PC-9 (cell line): ENCODE data around the gene SEZ6L. TPM values are rescaled to one million over a fixed set of nuclear protein-coding genes. Genes with fewer than 3 reads are reported as not detected.
A peak's percentile ranks its signal among the peaks of the same experiment; 100 is the strongest.

Experiments used
- BruUV-seq: library from RNA; stranded (reverse); fragments of 400-500 nt; replicated peaks from 2 replicates; lab custom pipeline; 2021; lab: Mats Ljungman, UMichigan
- CTCF ChIA-PET: fragments of 300-600 bp; sonication (Branson Sonifier 250); formaldehyde crosslinking; loops from one replicate; lab custom pipeline; 2022; ENCODE audit warnings: antibody characterized with exemption; lab: Charles Lee
- POLR2A ChIA-PET: fragments of 300-600 bp; sonication (Branson Sonifier 250); formaldehyde crosslinking; loops from one replicate; lab custom pipeline; 2022; ENCODE audit warnings: antibody characterized with exemption; ENCODE audit not compliant: unreplicated experiment; lab: Charles Lee
- DNase-seq, 2 experiments: peaks; one replicate each; pipeline versions ENCODE4 v3.0.0 to v3.0.0-alpha.2; 2015 to 2022; ENCODE audit warnings: mixed read lengths in 1 of 2
- H2AFZ ChIP-seq: fragments of 200-600 bp; sonication (generic); 2 replicates; pipeline ENCODE4 v1.8.1; 2017; ENCODE audit warnings: antibody characterized with exemption
- H3F3A ChIP-seq: fragments of 200-600 bp; sonication (generic); 2 replicates; pipeline ENCODE4 v1.8.1; 2017; ENCODE audit warnings: antibody characterized with exemption, mild to moderate bottlenecking, low read depth; ENCODE audit not compliant: insufficient read depth
- H3K27ac ChIP-seq: fragments of 200-600 bp; sonication (generic); 2 replicates; pipeline ENCODE4 v1.6.1; 2016; ENCODE audit warnings: mixed run types
- H3K27me3 ChIP-seq: fragments of 200-600 bp; sonication (generic); 2 replicates; pipeline ENCODE4 v1.6.1; 2016; ENCODE audit warnings: low read depth, mixed run types; ENCODE audit not compliant: insufficient read depth
- H3K36me3 ChIP-seq: fragments of 200-600 bp; sonication (generic); 2 replicates; pipeline ENCODE4 v1.6.1; 2016; ENCODE audit warnings: low read depth, mixed run types
- H3K4me1 ChIP-seq: fragments of 200-600 bp; sonication (generic); replicated peaks from 2 replicates; pipeline ENCODE4 v1.6.1; 2016; ENCODE audit warnings: mixed run types; ENCODE audit not compliant: insufficient read depth
- H3K4me2 ChIP-seq: fragments of 200-600 bp; sonication (generic); 2 replicates; pipeline ENCODE4 v1.6.1; 2017; ENCODE audit warnings: mixed run types
- H3K4me3 ChIP-seq: fragments of 200-600 bp; sonication (generic); 2 replicates; pipeline ENCODE4 v1.6.1; 2016; ENCODE audit warnings: mixed run types
- H3K79me2 ChIP-seq: fragments of 200-600 bp; sonication (generic); 2 replicates; pipeline ENCODE4 v1.6.1; 2017; ENCODE audit warnings: low read depth, mixed run types
- H3K9me2 ChIP-seq: fragments of 200-600 bp; sonication (generic); 2 replicates; pipeline ENCODE4 v1.8.1; 2017; ENCODE audit warnings: mild to moderate bottlenecking; ENCODE audit not compliant: insufficient read depth
- H3K9me3 ChIP-seq: fragments of 200-600 bp; sonication (generic); 2 replicates; pipeline ENCODE4 v1.8.1; 2016; ENCODE audit warnings: low read depth; ENCODE audit not compliant: insufficient read depth
- H4K20me1 ChIP-seq: fragments of 200-600 bp; sonication (generic); 2 replicates; pipeline ENCODE4 v1.8.1; 2017; ENCODE audit not compliant: insufficient read depth
- EZH2 ChIP-seq: fragments of 200-600 bp; sonication (generic); IDR thresholded peaks from 2 replicates; pipeline ENCODE4 v1.8.0; 2017; ENCODE audit warnings: antibody characterized with exemption, low read depth
- intact Hi-C: fragments of 100-400 bp; cut with micrococcal nuclease; formaldehyde crosslinking; loops from one replicate; pipeline ENCODE4 v1.10.0; 2022; ENCODE audit not compliant: unreplicated experiment
- total RNA-seq: library from RNA; stranded (reverse); gene quantifications from 2 replicates; pipeline ENCODE4 v1.2.3, GENCODE V29; 2021
- TF ChIP-seq, protein P1 (sequence below): fragments of 200-600 bp; sonication (generic); conservative IDR thresholded peaks from 2 replicates; pipeline ENCODE4 v1.6.1; 2017; ENCODE audit warnings: mixed run types, antibody characterized with exemption, mild to moderate bottlenecking, moderate library complexity

Gene SEZ6L
- total RNA-seq, 1 experiment from 2014 or later = not detected

DNA sequence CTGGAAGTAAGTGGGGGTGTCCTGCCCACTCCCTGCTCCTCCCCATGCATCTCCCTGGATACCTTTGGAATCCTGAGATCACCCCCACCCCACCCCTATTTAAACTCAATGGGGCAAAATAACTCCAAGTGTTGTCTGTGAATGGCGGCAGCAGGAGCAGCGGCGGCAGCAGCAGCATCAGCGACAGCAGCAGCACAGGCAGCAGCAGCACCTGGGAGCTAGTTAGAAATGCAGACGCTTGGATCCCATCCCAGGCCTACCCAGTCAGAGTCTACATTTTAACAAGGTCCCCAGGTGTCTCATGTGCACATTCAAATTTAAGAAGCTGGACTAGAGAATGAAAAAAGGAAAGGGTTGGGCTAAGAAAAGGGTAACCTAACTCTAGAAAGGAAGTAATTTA lies 82.6 kb downstream of the SEZ6L start:
- TF ChIP-seq EZH2 = no peak
- TF ChIP-seq, protein P1, sequence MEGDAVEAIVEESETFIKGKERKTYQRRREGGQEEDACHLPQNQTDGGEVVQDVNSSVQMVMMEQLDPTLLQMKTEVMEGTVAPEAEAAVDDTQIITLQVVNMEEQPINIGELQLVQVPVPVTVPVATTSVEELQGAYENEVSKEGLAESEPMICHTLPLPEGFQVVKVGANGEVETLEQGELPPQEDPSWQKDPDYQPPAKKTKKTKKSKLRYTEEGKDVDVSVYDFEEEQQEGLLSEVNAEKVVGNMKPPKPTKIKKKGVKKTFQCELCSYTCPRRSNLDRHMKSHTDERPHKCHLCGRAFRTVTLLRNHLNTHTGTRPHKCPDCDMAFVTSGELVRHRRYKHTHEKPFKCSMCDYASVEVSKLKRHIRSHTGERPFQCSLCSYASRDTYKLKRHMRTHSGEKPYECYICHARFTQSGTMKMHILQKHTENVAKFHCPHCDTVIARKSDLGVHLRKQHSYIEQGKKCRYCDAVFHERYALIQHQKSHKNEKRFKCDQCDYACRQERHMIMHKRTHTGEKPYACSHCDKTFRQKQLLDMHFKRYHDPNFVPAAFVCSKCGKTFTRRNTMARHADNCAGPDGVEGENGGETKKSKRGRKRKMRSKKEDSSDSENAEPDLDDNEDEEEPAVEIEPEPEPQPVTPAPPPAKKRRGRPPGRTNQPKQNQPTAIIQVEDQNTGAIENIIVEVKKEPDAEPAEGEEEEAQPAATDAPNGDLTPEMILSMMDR = no peak
- ChIA-PET POLR2A (no interaction called here), CTCF (no interaction called here)
- H3K9me3 ChIP-seq = no peaks in the 10 kb centered on the region
- intact Hi-C loops = no loop called here
- no peak overlapping the region for H2AFZ ChIP-seq
- H3F3A ChIP-seq = no peaks in the 10 kb centered on the region
- H3K27me3 ChIP-seq = peaks cover 18% of the 10 kb centered on the region
- no peaks in the 10 kb centered on the region for H3K4me1 ChIP-seq
- H3K9me2 ChIP-seq = no peaks in the 10 kb centered on the region
- H3K79me2 ChIP-seq = no peaks in the 10 kb centered on the region
- H3K36me3 ChIP-seq = no peaks in the 10 kb centered on the region
- H3K4me2 ChIP-seq = no peak overlapping the region
- DNase-seq = no peak
- no TSS peak for BruUV-seq
- no peaks in the 10 kb centered on the region for H4K20me1 ChIP-seq
- no peak overlapping the region for H3K27ac ChIP-seq
- H3K4me3 ChIP-seq = no peak overlapping the region

DNA sequence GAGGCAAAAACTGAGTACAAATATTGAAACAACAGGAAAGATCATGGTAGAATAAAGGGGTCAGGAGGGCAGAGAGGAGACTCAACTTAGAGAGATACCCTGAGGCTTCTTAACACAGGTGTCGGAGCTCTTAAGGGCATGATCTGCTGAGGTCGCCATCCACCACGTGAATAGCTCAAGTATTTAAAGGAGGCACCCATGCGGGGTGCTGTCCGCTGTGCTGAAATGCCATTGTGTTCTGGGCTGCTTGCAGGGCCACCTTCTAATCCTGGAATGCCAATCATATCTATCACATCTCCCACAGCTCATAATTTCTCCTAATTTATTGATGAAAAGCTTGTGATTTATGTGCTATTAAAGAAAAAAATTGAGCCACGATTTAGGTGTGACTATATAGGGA lies 90.2 kb downstream of the SEZ6L start:
- intact Hi-C loops = no loop called here
- Histone ChIP-seq H3K4me2 (no peak overlapping the region), H3K27ac (no peak overlapping the region), H3K4me3 (no peak overlapping the region), H3K4me1 (no peaks in the 10 kb centered on the region), H3K9me3 (no peaks in the 10 kb centered on the region), H3K36me3 (no peaks in the 10 kb centered on the region), H3K9me2 (no peaks in the 10 kb centered on the region), H3K27me3 (peaks cover 11% of the 10 kb centered on the region), H4K20me1 (no peaks in the 10 kb centered on the region), H2AFZ (no peak overlapping the region), H3F3A (no peaks in the 10 kb centered on the region), H3K79me2 (no peaks in the 10 kb centered on the region)
- peak in 1 of 2 experiments; percentile 2 for DNase-seq
- no peak for TF ChIP-seq EZH2
- TF ChIP-seq, protein P1 = no peak
- BruUV-seq = no TSS peak
- CTCF ChIA-PET = interaction anchor here (0.7 kb wide), 1 partner anchor 252 kb away, joined by 3 read pairs; no protein-coding TSS in a partner anchor
- POLR2A ChIA-PET = no interaction called here

DNA sequence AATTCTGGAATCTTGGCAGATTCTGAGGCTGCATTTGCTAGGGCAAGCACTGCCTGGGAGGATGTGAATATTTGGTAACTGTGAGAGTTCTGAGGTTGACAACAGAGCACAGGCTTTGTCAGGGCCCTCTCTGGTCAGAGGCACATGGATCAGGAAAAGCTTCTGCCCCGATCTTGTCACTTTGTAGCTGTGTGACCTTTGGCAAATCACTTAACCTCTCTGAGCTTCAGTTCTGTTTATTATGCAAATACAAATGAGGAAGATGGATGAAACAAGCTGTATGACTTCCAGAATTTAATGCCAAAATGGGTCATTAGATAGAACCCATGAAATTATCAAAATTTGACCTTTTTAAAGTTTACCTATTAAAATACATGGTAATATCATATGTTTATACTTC lies 94.9 kb downstream of the SEZ6L start:
- no TSS peak for BruUV-seq
- H4K20me1 ChIP-seq = no peaks in the 10 kb centered on the region
- H3K4me3 ChIP-seq = no peak overlapping the region
- no peak overlapping the region for H2AFZ ChIP-seq
- no peaks in the 10 kb centered on the region for H3K4me1 ChIP-seq
- no peaks in the 10 kb centered on the region for H3K79me2 ChIP-seq
- ChIA-PET POLR2A (no interaction called here), CTCF (no interaction called here)
- TF ChIP-seq, protein P1 = no peak
- TF ChIP-seq EZH2 = no peak
- no peak for DNase-seq
- H3F3A ChIP-seq = no peaks in the 10 kb centered on the region
- intact Hi-C loops = no loop called here
- no peaks in the 10 kb centered on the region for H3K9me2 ChIP-seq
- no peak overlapping the region for H3K27ac ChIP-seq
- H3K27me3 ChIP-seq = peaks cover 32% of the 10 kb centered on the region
- no peaks in the 10 kb centered on the region for H3K9me3 ChIP-seq
- H3K4me2 ChIP-seq = no peak overlapping the region
- no peaks in the 10 kb centered on the region for H3K36me3 ChIP-seq
